22Rv1 (cell line): ENCODE data around the gene ADAMTS20.
A peak's percentile ranks its signal among the peaks of the same experiment; 100 is the strongest.

ENCODE experiments used
- H3K27ac ChIP-seq: fragments of 450-650 bp; 2 replicates; pipeline ENCODE4 v1.5.1; 2017
- CTCF ChIP-seq: fragments of 450-650 bp; IDR thresholded peaks from 2 replicates; pipeline ENCODE4 v1.5.1; 2017; ENCODE audit warnings: mild to moderate bottlenecking
- ZFX ChIP-seq: fragments of 450-650 bp; IDR thresholded peaks from 2 replicates; pipeline ENCODE4 v1.6.1; 2017; ENCODE audit warnings: antibody characterized with exemption, borderline replicate concordance

Gene ADAMTS20

GRCh38 chr12:43337571-43338444 is 214.2 kb downstream of the ADAMTS20 start:
- no peak for TF ChIP-seq CTCF
- TF ChIP-seq ZFX = no peak
- H3K27ac ChIP-seq = no peak overlapping the region

DNA sequence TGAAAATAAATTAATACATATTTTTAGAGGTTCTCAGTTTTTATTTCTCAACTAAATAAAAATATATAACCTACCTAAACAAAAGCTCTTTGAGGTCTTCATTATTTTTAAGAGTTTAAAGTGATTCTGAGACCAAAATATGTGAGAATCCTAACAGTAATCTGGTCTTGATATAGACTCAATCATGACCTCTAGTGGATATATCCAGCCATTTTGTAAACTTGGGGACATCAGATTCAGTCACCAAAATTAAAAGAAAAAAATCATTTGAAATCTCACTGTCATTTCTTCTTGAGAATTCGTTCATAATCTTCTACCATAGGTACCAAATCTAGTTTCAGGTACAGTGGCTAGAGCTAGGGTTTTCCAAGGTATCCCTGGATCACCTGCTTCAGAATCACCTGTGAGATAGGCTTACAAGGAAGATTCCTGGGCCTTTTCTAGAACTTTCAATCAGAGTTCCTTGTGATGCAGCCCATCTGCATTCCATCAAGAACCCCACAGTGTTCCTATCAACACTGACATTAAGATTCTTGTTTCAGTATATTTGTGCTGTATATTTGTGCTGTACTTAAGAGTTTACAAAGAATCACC is 214.9 kb downstream of the ADAMTS20 start:
- TF ChIP-seq ZFX (no peak), CTCF (peak; percentile 81)
- no peak overlapping the region for H3K27ac ChIP-seq

- TF ChIP-seq CTCF = no peak
- TF ChIP-seq ZFX = no peak
- H3K27ac ChIP-seq = no peak overlapping the region
Observed at GRCh38 chr12:43333644-43334043, 218.4 kb downstream of the ADAMTS20 start.

GRCh38 chr12:43332977-43333640 is 218.9 kb downstream of the ADAMTS20 start:
- TF ChIP-seq CTCF (no peak), ZFX (no peak)
- no peak overlapping the region for H3K27ac ChIP-seq

GRCh38 chr12:43331935-43332334 is 220.1 kb downstream of the ADAMTS20 start:
- H3K27ac ChIP-seq = no peak overlapping the region
- TF ChIP-seq ZFX (no peak), CTCF (no peak)

- no peak overlapping the region for H3K27ac ChIP-seq
- TF ChIP-seq ZFX (no peak), CTCF (no peak)
Observed at GRCh38 chr12:43329375-43329774, 222.6 kb downstream of the ADAMTS20 start.

DNA sequence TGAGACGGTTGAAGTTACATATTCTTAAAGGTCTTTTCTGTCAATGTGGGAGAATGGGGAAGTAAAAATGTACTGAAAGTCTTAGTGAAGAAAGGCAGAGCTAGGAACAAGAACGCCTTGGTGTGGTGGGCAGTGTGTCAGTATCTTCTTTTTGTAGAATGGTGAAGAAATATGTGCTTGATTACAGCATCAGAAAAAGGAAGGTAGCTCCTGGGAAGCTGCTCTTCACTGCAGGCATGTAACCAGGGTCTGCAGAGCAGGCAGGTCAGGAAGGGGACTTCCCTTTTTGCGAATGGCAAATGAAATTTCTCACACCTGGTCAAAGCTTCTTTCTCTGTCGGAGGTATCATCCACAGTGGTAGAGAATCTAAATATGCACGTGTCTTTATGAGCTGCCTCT is 226.2 kb downstream of the ADAMTS20 start:
- no peak overlapping the region for H3K27ac ChIP-seq
- no peak for TF ChIP-seq CTCF
- no peak for TF ChIP-seq ZFX
